Psoas muscle (tissue), 8 donors: ENCODE data around the gene FAM187B. TPM values are rescaled to one million over a fixed set of nuclear protein-coding genes. Genes with fewer than 3 reads are reported as not detected.

Experiments used
- ATAC-seq, 4 donors: fragments of 200-7000 bp; cut with Tn5 transposase; one replicate each; pipeline ENCODE4 v1.9.1; 2020; ENCODE audit warnings: moderate library complexity in 3 of 4, mild to moderate bottlenecking in 2 of 4
- DNase-seq, 2 donors: peaks; one replicate each; pipeline ENCODE4 v3.0.0-alpha.2; 2020
- H3K27ac ChIP-seq: fragments of 200-600 bp; one replicate; pipeline ENCODE4 v1.8.0; 2022
- H3K27me3 ChIP-seq, 3 donors: fragments of 200-600 bp in 1 of 3; one replicate each; pipeline versions ENCODE4 v1.6.1 to v1.8.0; 2013 to 2022; ENCODE audit warnings: low read length in 2 of 3, mild to moderate bottlenecking in 2 of 3, moderate library complexity in 1 of 3; ENCODE audit not compliant: insufficient read depth in 3 of 3
- H3K36me3 ChIP-seq, 2 donors: fragments of 200-600 bp in 1 of 2; one replicate each; pipeline versions ENCODE4 v1.6.1 to v1.8.0; 2013 to 2022; ENCODE audit warnings: low read depth in 1 of 2, mild to moderate bottlenecking in 1 of 2, moderate library complexity in 1 of 2; ENCODE audit not compliant: insufficient read depth in 1 of 2
- H3K4me1 ChIP-seq: fragments of 200-600 bp; one replicate; pipeline ENCODE4 v1.8.0; 2022
- H3K4me3 ChIP-seq: fragments of 200-600 bp; one replicate; pipeline ENCODE4 v1.8.0; 2022; ENCODE audit warnings: mild to moderate bottlenecking
- H3K9me3 ChIP-seq: fragments of 200-600 bp; one replicate; pipeline ENCODE4 v1.8.0; 2022
- CTCF ChIP-seq: fragments of 200-600 bp; IDR thresholded peaks from one replicate; pipeline ENCODE4 v1.8.0; 2022; ENCODE audit warnings: antibody characterized with exemption
- WGBS, 3 donors: extraction: QIAGEN DNeasy Blood & Tissue Kit; methylation state at CpG; one replicate each; pipeline versions ENCODE4 v1.1.6 to v1.1.7; 2013; 5-methylcytosine and 5-hydroxymethylcytosine counted together
- intact Hi-C, 2 donors: fragments of 100-400 bp; cut with DNase I; formaldehyde crosslinking; loops; one replicate each; pipeline versions ENCODE4 v1.11.0 to v1.14.2; 2022
- polyA plus RNA-seq, 3 donors: library from polyadenylated mRNA; stranded (reverse); fragments of 200-250 nt; gene quantifications; one replicate each; pipeline ENCODE4 v1.2.3, GENCODE V29; 2013
- total RNA-seq, 4 donors: library from RNA; stranded (reverse); fragmentation: NEBNext Ultra II Directional in 2 of 4; extraction: Animal tissue kit (Norgen Biotek cat#: 25700) in 2 of 4; gene quantifications; one replicate each; pipeline versions ENCODE4 v1.2.1 to v1.2.4, GENCODE V29; 2021 to 2023
- donor health status: healthy with polysubstance abuse.
- donor health status: DM: no; HTN: no; CAD: no; lungs with moderate emphysema.
- donor health status: Bipolar disorder and iron deficiency.
- donor health status: healthy.
- donor health status: DM: yes; HTN: yes; CAD: no.
- donor health status: DM: no; HTN: no; CAD: no.
- donor health status: DM: no; HTN: no; CAD: no.
- donor health status: DM: yes; HTN: yes; CAD: no.

Gene FAM187B
- total and polyA plus RNA-seq, 7 donors, result 0.03 TPM; not detected in 6

GRCh38 chr19:35194012-35194984, 34.2 kb downstream of the FAM187B start:
- Histone ChIP-seq H3K27me3 (peaks cover 0 to 4% (median 2%) of the 10 kb centered on the region in 3 donors), H3K36me3 (no peaks in the 10 kb centered on the region), H3K9me3 (peaks cover 5% of the 10 kb centered on the region), H3K4me1 (no peaks in the 10 kb centered on the region), H3K4me3 (no peak overlapping the region), H3K27ac (no peak overlapping the region)
- WGBS, 3 donors, result 68 to 70% (median 69%) methylated on average over 9 of the region's 9 CpGs
- intact Hi-C loops, result no loop called here
- ATAC-seq (no peak), DNase-seq (no peak)
- no peak for TF ChIP-seq CTCF

GRCh38 chr19:35184884-35185283, 43.7 kb downstream of the FAM187B start:
- ATAC-seq, result no peak
- intact Hi-C loops, result no loop called here
- Histone ChIP-seq H3K4me3 (no peak overlapping the region), H3K36me3 (no peaks in the 10 kb centered on the region), H3K4me1 (no peaks in the 10 kb centered on the region), H3K9me3 (no peaks in the 10 kb centered on the region), H3K27ac (no peak overlapping the region), H3K27me3 (peaks cover 0 to 2% (median 0%) of the 10 kb centered on the region in 3 donors)
- 75 to 83% (median 76%) methylated on average over 2 of the region's 2 CpGs for WGBS, 3 donors
- no peak for DNase-seq
- no peak for TF ChIP-seq CTCF

- Histone ChIP-seq H3K36me3 (no peaks in the 10 kb centered on the region), H3K4me1 (no peaks in the 10 kb centered on the region), H3K4me3 (no peak overlapping the region), H3K27me3 (no peaks in the 10 kb centered on the region), H3K27ac (no peak overlapping the region), H3K9me3 (no peaks in the 10 kb centered on the region)
- ATAC-seq (no peak), DNase-seq (no peak)
- no peak for TF ChIP-seq CTCF
- intact Hi-C loops, result no loop called here
- 74 to 82% (median 78%) methylated on average over 1 of the region's 1 CpG for WGBS, 3 donors
These were observed 44.3 kb downstream of the FAM187B start for GRCh38 chr19:35184267-35184666.

- DNase-seq (no peak), ATAC-seq (no peak)
- Histone ChIP-seq H3K4me3 (no peak overlapping the region), H3K27ac (no peak overlapping the region), H3K9me3 (no peaks in the 10 kb centered on the region), H3K4me1 (no peaks in the 10 kb centered on the region), H3K27me3 (no peaks in the 10 kb centered on the region), H3K36me3 (no peaks in the 10 kb centered on the region)
- 79 to 94% (median 83%) methylated on average over 1 of the region's 1 CpG for WGBS, 3 donors
- intact Hi-C loops, result no loop called here
- no peak for TF ChIP-seq CTCF
These were observed 47.2 kb downstream of the FAM187B start for GRCh38 chr19:35181387-35181786.
